DND-41 (cell line): ENCODE results near the gene BCAS3.
"Not testable (repeated sequence)": the region's sequence is repeated elsewhere in the genome, so short reads cannot be mapped to it uniquely, and the experiment has no call there.

Experiments used
- ATAC-seq: fragments of 200-7000 bp; cut with Tn5 transposase; 3 replicates; pipeline ENCODE4 v1.9.1; 2021; ENCODE audit warnings: low read depth; ENCODE audit not compliant: insufficient read depth
- DNase-seq: peaks from one replicate; pipeline ENCODE4 v3.0.0-alpha.2; 2020
- H2AFZ ChIP-seq: 2 replicates; pipeline ENCODE4 v1.6.0; 2012; ENCODE audit warnings: low read depth, low read length
- H3K27ac ChIP-seq: 2 replicates; pipeline ENCODE4 v1.5.1; 2012; ENCODE audit warnings: low read length, inconsistent platforms
- H3K27me3 ChIP-seq: fragments of 200-600 bp; sonication (generic); 2 replicates; pipeline ENCODE4 v1.6.0; 2012; ENCODE audit warnings: low read length, mild to moderate bottlenecking, inconsistent platforms; ENCODE audit not compliant: insufficient read depth, poor library complexity
- H3K36me3 ChIP-seq: 2 replicates; pipeline ENCODE4 v1.5.1; 2012; ENCODE audit warnings: low read length, inconsistent platforms; ENCODE audit not compliant: insufficient read depth
- H3K4me1 ChIP-seq: 2 replicates; pipeline ENCODE4 v1.5.1; 2012; ENCODE audit warnings: mild to moderate bottlenecking, low read length; ENCODE audit not compliant: insufficient read depth
- H3K4me2 ChIP-seq: 2 replicates; pipeline ENCODE4 v1.6.0; 2012; ENCODE audit warnings: mild to moderate bottlenecking, moderate library complexity, low read length, inconsistent platforms; ENCODE audit not compliant: insufficient read depth
- H3K4me3 ChIP-seq, 2 experiments: fragments of 200-600 bp in 1 of 2; shearing (Covaris generic) in 1 of 2; 2 replicates each; pipeline ENCODE4 v1.5.1; 2012 to 2016; ENCODE audit warnings: inconsistent platforms in 2 of 2, low read length in 2 of 2, mild to moderate bottlenecking in 2 of 2, low read depth in 1 of 2, moderate library complexity in 1 of 2
- H3K79me2 ChIP-seq: 2 replicates; pipeline ENCODE4 v1.6.0; 2012; ENCODE audit warnings: low read length, inconsistent platforms; ENCODE audit not compliant: insufficient read depth
- H3K9ac ChIP-seq: 2 replicates; pipeline ENCODE4 v1.6.0; 2012; ENCODE audit warnings: low read depth, mild to moderate bottlenecking, inconsistent platforms, low read length, moderate library complexity
- H3K9me3 ChIP-seq: 2 replicates; pipeline ENCODE4 v1.5.1; 2012; ENCODE audit warnings: low read length, moderate library complexity, mild to moderate bottlenecking, inconsistent platforms; ENCODE audit not compliant: insufficient read depth, severe bottlenecking
- H4K20me1 ChIP-seq: 2 replicates; pipeline ENCODE4 v1.6.0; 2012; ENCODE audit warnings: low read length; ENCODE audit not compliant: insufficient read depth
- EZH2 ChIP-seq: IDR thresholded peaks from 3 replicates; pipeline ENCODE4 v1.6.1; 2012; ENCODE audit warnings: borderline replicate concordance, low read depth, mild to moderate bottlenecking, moderate library complexity, low read length, inconsistent platforms; ENCODE audit not compliant: severe bottlenecking
- TF ChIP-seq, protein P1 (sequence below): IDR thresholded peaks from 2 replicates; pipeline ENCODE4 v1.5.1; 2012; ENCODE audit warnings: borderline replicate concordance, low read length, moderate library complexity, mild to moderate bottlenecking; ENCODE audit not compliant: poor library complexity, severe bottlenecking; ENCODE audit errors: extremely low read depth

Gene BCAS3

DNA sequence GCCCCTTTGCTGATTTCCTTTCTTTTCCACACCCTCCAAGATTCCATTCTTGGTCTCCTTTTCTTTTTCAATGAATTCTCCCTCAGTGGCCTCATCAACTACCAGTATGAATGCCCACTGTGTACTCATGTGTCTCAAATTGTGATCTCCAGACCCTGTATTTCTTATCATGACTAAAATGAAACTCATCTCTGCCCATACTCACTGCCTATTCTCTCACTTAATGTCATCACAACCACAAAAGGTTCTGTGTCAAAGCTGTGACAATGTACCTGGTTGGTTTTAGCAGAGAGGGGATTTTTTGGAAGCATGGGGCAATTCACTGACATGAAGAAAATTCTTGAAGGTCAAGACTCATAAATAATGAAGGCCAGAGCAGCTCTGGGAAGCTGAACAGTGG, 763.0 kb downstream of the BCAS3 start:
- no peak for TF ChIP-seq EZH2
- TF ChIP-seq, protein P1, sequence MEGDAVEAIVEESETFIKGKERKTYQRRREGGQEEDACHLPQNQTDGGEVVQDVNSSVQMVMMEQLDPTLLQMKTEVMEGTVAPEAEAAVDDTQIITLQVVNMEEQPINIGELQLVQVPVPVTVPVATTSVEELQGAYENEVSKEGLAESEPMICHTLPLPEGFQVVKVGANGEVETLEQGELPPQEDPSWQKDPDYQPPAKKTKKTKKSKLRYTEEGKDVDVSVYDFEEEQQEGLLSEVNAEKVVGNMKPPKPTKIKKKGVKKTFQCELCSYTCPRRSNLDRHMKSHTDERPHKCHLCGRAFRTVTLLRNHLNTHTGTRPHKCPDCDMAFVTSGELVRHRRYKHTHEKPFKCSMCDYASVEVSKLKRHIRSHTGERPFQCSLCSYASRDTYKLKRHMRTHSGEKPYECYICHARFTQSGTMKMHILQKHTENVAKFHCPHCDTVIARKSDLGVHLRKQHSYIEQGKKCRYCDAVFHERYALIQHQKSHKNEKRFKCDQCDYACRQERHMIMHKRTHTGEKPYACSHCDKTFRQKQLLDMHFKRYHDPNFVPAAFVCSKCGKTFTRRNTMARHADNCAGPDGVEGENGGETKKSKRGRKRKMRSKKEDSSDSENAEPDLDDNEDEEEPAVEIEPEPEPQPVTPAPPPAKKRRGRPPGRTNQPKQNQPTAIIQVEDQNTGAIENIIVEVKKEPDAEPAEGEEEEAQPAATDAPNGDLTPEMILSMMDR, result no peak
- ATAC-seq, result no peak

DNA sequence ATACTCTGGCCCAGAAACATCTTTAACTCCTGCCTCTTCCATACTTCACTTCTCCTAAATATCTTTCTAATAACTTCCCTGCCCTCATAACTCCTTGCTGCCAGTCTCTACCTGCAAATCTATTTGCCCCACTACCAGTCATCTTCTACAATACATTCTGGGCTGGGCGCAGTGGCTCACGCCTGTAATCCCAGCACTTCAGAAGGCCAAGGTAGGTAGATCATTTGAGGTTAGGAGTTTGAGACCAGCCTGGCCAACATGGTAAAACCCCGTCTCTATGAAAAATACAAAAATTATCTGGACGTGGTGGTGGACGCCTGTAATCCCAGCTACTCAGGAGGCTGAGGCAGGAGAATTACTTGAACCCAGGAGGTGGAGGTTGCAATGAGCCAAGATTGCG, 763.9 kb downstream of the BCAS3 start:
- not testable (repeated sequence) for H4K20me1 ChIP-seq, H3K4me2 ChIP-seq, H3K4me1 ChIP-seq, H3K9ac ChIP-seq, ATAC-seq, H3K79me2 ChIP-seq, H2AFZ ChIP-seq, H3K27me3 ChIP-seq, H3K4me3 ChIP-seq, DNase-seq, H3K27ac ChIP-seq, H3K36me3 ChIP-seq, H3K9me3 ChIP-seq

More for the DNA sequence above, 763.0 kb downstream of the BCAS3 start:
- peaks cover 7% of the 10 kb centered on the region for H3K9me3 ChIP-seq
- no peaks in the 10 kb centered on the region for H3K4me1 ChIP-seq
- H3K27me3 ChIP-seq, result peaks cover 5% of the 10 kb centered on the region
- no peak overlapping the region for H3K4me3 ChIP-seq
- no peaks in the 10 kb centered on the region for H4K20me1 ChIP-seq
- no peak overlapping the region for H3K4me2 ChIP-seq
- H2AFZ ChIP-seq, result no peak overlapping the region
- no peaks in the 10 kb centered on the region for H3K36me3 ChIP-seq
- no peak for DNase-seq
- H3K27ac ChIP-seq, result no peak overlapping the region
- H3K79me2 ChIP-seq, result no peaks in the 10 kb centered on the region
- H3K9ac ChIP-seq, result no peak overlapping the region

DNA sequence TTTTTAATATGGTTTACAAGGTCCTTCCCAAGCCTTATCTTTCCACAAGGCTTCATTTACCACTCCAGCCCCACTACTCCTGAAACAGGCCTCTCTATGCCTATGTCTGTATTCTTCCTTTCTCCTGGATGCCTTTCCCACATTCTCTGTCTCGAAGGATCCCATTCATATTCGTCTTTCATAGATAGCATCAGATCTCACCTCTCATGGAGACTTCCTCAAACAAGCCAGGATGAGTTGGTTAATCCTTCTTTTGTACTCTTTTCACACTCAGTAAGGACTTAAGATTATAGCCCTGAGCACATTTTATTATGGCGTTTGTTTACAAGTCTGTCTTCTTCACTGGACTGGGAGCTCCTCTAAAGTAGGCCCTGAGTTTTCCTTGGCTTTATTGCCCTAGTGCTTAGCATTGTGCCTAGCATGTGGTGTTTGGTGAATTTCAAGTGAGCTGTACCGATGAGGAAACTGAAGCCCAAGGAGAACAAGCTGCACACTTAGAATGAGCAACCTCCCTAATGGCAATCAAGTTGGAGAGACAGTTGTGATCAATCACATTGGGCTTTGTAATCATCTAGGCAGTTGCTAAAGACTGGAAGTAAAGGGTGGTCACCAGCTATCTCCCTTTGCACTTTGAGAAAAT, 764.6 kb downstream of the BCAS3 start:
- H2AFZ ChIP-seq, result no peak overlapping the region
- TF ChIP-seq, protein P1, result no peak
- no peak for TF ChIP-seq EZH2
- peaks cover 4% of the 10 kb centered on the region for H3K9me3 ChIP-seq
- H3K9ac ChIP-seq, result no peak overlapping the region
- H3K4me1 ChIP-seq, result no peaks in the 10 kb centered on the region
- H3K4me2 ChIP-seq, result no peak overlapping the region
- H3K36me3 ChIP-seq, result no peaks in the 10 kb centered on the region
- DNase-seq, result no peak
- no peaks in the 10 kb centered on the region for H3K79me2 ChIP-seq
- no peaks in the 10 kb centered on the region; the same call in 1 of the 2 replicates for H4K20me1 ChIP-seq
- H3K4me3 ChIP-seq, result no peak overlapping the region
- ATAC-seq, result no peak
- H3K27ac ChIP-seq, result no peak overlapping the region
- H3K27me3 ChIP-seq, result peaks cover 9% of the 10 kb centered on the region
